Placental pericyte (primary cell): ENCODE data around the gene PHKA1. TPM values are rescaled to one million over a fixed set of nuclear protein-coding genes. Genes with fewer than 3 reads are reported as not detected.

Source experiments
- small RNA-seq: library from RNA; depleted of rRNA; stranded (forward); fragments of <200 nt; gene quantifications from one replicate; pipeline ENCODE3, GENCODE V24; 2012; ENCODE audit warnings: low replicate concordance
- total RNA-seq: library from RNA; depleted of rRNA; stranded (reverse); fragments of >200 nt; gene quantifications from 2 replicates; pipeline ENCODE4 v1.2.3, GENCODE V29; 2012

Gene PHKA1
- total RNA-seq, result 2.8 and 9.3 TPM in 2 replicates

DNA sequence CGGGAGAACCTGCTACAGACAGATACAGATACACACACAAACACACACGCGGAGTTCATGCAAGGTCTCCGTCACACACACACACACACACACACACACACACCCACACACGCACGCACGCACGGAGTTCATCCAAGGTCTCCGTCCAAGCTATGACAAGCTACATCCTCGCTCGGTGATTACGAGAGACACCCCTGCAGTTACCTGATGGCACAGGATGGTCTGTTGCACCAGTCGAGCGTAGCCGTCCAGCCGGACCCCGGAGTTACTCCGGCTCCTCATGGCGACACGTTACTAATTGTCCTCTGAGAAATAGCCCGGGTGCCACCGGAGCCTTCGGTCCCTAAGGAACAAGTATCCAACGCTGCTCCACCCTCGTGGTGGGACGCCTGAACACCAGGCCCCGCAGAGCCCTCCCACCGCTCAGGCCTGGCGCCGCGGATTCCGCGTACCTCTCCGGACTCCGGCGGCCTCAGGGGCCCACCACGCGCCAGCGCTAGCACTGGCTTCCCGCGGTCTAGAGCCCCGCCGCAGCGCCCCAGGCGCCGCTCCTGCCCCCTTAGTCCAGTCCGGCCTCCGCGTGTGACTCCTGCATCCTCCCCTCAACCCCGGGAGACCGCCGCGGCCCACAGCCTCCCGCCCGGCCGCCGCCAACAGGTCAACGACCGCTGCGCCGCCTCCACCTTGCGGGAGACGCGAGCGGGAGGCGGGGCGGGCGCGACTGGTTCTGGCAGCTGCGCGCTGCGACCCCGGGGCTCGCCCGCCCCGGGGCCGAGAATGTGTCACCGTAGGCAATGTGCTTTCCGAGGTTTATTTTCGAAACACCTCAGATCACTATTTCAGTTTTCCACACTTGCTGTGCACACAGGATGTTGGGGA, at the start of gene PHKA1:
Gene PHKA1, minus strand, starts transcription at position 708 of the 879 bp plus-strand sequence. Its CDS starts 426 bp downstream, at position 282.

DNA sequence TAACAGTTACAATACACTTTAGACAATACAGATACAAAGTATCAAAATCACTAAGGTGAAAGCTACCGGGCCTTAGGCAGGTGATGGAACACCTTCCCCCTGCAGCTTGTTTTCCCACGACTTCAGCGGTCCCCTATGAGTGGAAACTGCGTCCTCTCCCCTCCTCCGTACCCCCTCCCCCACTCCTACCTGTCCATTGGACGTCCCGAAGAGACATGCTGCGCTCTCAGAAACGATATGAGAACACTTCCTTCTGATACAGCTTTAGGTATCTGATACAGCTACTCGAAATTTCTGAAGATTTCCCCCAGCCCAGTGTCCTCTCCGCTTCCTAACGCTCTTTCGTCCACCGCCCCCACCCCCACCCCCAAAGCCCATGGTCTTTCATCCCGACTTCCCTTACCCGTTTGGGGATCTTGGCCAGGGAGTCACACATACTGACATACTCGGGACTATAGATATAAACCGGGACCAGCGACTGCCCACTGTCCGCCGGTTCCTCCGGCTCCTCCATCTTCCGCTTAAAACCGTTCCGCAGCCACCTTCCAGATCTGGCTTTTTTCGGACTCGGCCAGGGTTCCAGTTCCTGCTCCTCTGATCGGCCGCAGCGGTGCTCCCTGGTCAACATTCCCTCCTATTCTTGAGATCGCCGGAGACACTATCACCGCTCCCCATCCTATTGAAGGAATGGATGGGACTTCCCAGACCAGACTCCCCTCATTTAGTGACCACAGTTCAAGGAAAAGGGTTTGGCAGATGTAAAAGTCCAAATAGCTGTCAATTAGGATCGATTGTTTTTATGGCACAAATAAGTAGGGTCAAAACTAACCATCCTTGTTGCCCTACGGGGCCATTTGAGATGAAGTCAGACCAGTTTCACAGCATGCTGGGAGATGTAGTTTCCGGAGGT, 141.6 kb downstream of the PHKA1 start, which contains the start of gene HDAC8:
Gene HDAC8, minus strand, starts transcription at position 596 of the 910 bp plus-strand sequence. Its CDS starts 82 bp downstream, at position 514.

Small RNA genes lying within 50 kb of the gene (small RNA-seq; reads per million reads assigned to genes)
- not detected for gene BX295541.1
- not detected for gene RF00012
- 2.3 reads per million, percentile 72 among the genes with 10 or more reads in this experiment for gene RNU1-112P

Other genes with a start within 250 kb of the PHKA1 start
- 24.1 and 33.1 TPM in 2 replicates for gene HDAC8, start 141.5 kb downstream of the PHKA1 start, total RNA-seq
- gene DMRTC1B, start 62.6 kb upstream of the PHKA1 start, total RNA-seq, result not detected in 2 replicates
- not detected in 2 replicates for gene FAM236B, start 68.4 kb upstream of the PHKA1 start, total RNA-seq
- not detected in 2 replicates for gene FAM236D, start 93.9 kb upstream of the PHKA1 start, total RNA-seq
- not detected in 2 replicates for gene FAM236C, start 198.3 kb upstream of the PHKA1 start, total RNA-seq
- gene FAM236A, start 223.9 kb upstream of the PHKA1 start, total RNA-seq, result not detected in 2 replicates
- gene DMRTC1, start 229.5 kb upstream of the PHKA1 start, total RNA-seq, result not detected in 2 replicates